Mesothelial cell of epicardium (in vitro differentiated cells): ENCODE results near the gene RANBP3. TPM values are rescaled to one million over a fixed set of nuclear protein-coding genes. Genes with fewer than 3 reads are reported as not detected.

Source experiments
- DNase-seq, 2 experiments: peaks; one replicate each; pipeline ENCODE4 v3.0.0; 2021; ENCODE audit warnings: low spot score in 2 of 2; ENCODE audit not compliant: unreplicated experiment in 2 of 2
- H3K27ac Mint-ChIP-seq: 2 replicates; pipeline ENCODE4 v1.8.0; 2021; ENCODE audit warnings: mixed read lengths
- H3K27me3 Mint-ChIP-seq: 2 replicates; pipeline ENCODE4 v1.8.0; 2021; ENCODE audit warnings: low read depth, mixed read lengths
- H3K36me3 Mint-ChIP-seq: 2 replicates; pipeline ENCODE4 v1.8.0; 2021; ENCODE audit warnings: mixed read lengths
- H3K4me1 Mint-ChIP-seq: 2 replicates; pipeline ENCODE4 v1.8.0; 2021; ENCODE audit warnings: mixed read lengths
- H3K4me3 Mint-ChIP-seq: 2 replicates; pipeline ENCODE4 v1.8.0; 2021; ENCODE audit warnings: mild to moderate bottlenecking, moderate library complexity, mixed read lengths
- H3K9me3 Mint-ChIP-seq: 2 replicates; pipeline ENCODE4 v1.8.0; 2021; ENCODE audit warnings: mixed read lengths
- total RNA-seq: library from RNA; stranded (reverse); gene quantifications from 3 replicates; pipeline ENCODE4 v1.2.1, GENCODE V29; 2021
- TF ChIP-seq, protein P1 (sequence below): fragments of 200-600 bp; sonication (generic); IDR thresholded peaks from one replicate; pipeline ENCODE4 v1.5.0; 2021; ENCODE audit warnings: antibody characterized with exemption; ENCODE audit not compliant: unreplicated experiment

The RANBP3 gene
- total RNA-seq, 1 donor from 2014 or later = 83.3 TPM

- H3K9me3 Mint-ChIP-seq = no peaks in the 10 kb centered on the region
- DNase-seq = no peak
- no peak overlapping the region for H3K4me3 Mint-ChIP-seq
- peaks cover 9% of the 10 kb centered on the region for H3K4me1 Mint-ChIP-seq
- no peak overlapping the region for H3K27ac Mint-ChIP-seq
- TF ChIP-seq, protein P1, sequence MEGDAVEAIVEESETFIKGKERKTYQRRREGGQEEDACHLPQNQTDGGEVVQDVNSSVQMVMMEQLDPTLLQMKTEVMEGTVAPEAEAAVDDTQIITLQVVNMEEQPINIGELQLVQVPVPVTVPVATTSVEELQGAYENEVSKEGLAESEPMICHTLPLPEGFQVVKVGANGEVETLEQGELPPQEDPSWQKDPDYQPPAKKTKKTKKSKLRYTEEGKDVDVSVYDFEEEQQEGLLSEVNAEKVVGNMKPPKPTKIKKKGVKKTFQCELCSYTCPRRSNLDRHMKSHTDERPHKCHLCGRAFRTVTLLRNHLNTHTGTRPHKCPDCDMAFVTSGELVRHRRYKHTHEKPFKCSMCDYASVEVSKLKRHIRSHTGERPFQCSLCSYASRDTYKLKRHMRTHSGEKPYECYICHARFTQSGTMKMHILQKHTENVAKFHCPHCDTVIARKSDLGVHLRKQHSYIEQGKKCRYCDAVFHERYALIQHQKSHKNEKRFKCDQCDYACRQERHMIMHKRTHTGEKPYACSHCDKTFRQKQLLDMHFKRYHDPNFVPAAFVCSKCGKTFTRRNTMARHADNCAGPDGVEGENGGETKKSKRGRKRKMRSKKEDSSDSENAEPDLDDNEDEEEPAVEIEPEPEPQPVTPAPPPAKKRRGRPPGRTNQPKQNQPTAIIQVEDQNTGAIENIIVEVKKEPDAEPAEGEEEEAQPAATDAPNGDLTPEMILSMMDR = no peak
- no peaks in the 10 kb centered on the region for H3K36me3 Mint-ChIP-seq
- no peaks in the 10 kb centered on the region for H3K27me3 Mint-ChIP-seq
Measured at GRCh38 chr19:5984600-5984999, 6.7 kb upstream of the RANBP3 start.

DNA sequence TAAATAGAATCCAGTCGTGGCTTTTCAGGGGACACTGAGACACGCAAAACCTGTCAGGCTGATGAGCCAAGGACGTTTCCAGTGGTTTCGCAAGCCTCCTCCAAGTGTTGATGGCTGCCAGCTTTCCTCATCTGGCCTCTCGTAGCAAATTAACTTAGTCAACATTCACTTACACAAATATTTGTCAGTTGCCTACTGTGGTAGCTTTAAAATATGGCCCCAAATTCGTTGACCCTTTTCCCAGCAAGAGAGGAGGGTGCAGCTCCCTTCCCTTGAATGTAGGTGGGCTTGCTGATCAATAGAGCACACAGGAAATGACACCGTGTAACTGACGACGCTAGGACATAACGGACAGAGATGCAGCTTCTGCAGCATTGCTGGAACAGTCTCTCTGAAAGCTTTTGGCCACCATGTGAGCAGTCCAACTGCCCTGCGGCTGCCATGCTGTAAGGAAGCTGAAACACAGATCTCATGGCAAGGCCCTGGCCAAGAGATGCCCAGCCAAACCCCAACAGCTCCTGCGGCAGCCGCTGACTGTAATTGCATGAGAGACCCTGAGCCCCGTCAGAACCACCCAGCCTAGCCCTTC is 5.5 kb upstream of the RANBP3 start:
- H3K4me3 Mint-ChIP-seq = no peak overlapping the region
- TF ChIP-seq, protein P1 = no peak
- no peaks in the 10 kb centered on the region for H3K27me3 Mint-ChIP-seq
- no peak overlapping the region for H3K27ac Mint-ChIP-seq
- H3K36me3 Mint-ChIP-seq = no peaks in the 10 kb centered on the region
- no peak for DNase-seq
- no peaks in the 10 kb centered on the region for H3K9me3 Mint-ChIP-seq
- peaks cover 10% of the 10 kb centered on the region for H3K4me1 Mint-ChIP-seq

GRCh38 chr19:5978606-5979552 is 939 bp upstream of the RANBP3 start:
- TF ChIP-seq, protein P1 = no peak
- Mint-ChIP-seq H3K27me3 (no peaks in the 10 kb centered on the region), H3K4me3 (peak overlapping the region; percentile 97), H3K9me3 (no peaks in the 10 kb centered on the region), H3K36me3 (no peaks in the 10 kb centered on the region), H3K27ac (peak overlapping the region; percentile 94), H3K4me1 (peaks cover 37% of the 10 kb centered on the region)
- no peak for DNase-seq

DNA sequence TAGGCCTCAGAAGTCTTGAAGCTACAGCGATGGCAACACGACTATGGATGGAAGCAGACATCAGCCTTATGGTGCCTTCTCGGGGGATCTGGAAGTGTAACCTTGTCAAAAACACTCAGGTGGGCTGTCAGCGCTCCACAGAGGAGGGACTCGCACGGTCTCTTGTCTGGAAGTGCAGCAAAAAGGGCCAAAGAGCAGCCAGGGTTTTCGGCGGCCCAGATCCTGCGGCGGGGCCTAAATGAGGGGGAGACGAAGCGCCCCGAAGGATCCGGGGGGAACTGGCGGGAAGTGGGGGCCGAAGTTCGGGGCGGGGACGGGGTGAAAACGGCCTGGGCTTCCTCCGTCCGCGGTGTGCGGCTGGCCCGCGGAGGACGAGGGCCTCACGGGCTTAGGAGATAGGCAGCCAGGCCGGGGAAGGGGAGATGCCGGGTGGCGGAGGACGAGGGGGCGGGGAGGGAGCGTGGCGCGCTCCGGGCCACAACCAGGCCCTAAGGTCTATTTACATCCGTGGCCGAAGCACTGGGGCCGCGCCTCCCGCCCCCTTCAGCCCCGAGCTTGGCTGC is 637 bp downstream of the RANBP3 start:
- DNase-seq = no peak
- Mint-ChIP-seq H3K36me3 (no peaks in the 10 kb centered on the region), H3K4me3 (peak overlapping the region; percentile 97), H3K4me1 (peaks cover 37% of the 10 kb centered on the region), H3K9me3 (no peaks in the 10 kb centered on the region), H3K27me3 (no peaks in the 10 kb centered on the region), H3K27ac (peak overlapping the region; percentile 98)
- TF ChIP-seq, protein P1 = no peak

DNA sequence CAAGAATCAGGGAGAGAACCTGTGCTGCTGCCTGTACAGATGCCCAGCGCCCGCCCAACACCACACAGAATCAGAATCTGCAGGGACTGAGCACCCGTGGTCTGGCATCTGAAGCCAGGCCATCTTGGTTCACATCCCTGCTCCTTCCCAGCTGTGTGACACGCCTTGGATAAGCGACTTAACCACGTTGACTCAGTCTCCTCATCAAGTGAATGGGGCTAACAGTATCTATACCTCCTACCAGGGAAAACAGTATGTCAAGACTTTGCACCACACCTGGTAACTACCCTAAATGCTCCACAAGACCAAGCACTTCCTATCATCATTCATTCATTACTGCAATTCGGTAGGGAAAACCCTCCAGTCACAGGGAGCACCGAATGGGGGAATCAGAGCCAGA is 1.2 kb downstream of the RANBP3 start:
- Mint-ChIP-seq H3K9me3 (no peaks in the 10 kb centered on the region), H3K4me1 (peaks cover 37% of the 10 kb centered on the region)

More for the DNA sequence above, 1.2 kb downstream of the RANBP3 start:
- H3K27me3 Mint-ChIP-seq = no peaks in the 10 kb centered on the region
- peak overlapping the region; percentile 98 for H3K27ac Mint-ChIP-seq
- H3K4me3 Mint-ChIP-seq = peak overlapping the region; percentile 97
- no peaks in the 10 kb centered on the region for H3K36me3 Mint-ChIP-seq
- no peak for DNase-seq
- TF ChIP-seq, protein P1 = no peak
